ENCODE results near the gene MICU2.

DNA sequence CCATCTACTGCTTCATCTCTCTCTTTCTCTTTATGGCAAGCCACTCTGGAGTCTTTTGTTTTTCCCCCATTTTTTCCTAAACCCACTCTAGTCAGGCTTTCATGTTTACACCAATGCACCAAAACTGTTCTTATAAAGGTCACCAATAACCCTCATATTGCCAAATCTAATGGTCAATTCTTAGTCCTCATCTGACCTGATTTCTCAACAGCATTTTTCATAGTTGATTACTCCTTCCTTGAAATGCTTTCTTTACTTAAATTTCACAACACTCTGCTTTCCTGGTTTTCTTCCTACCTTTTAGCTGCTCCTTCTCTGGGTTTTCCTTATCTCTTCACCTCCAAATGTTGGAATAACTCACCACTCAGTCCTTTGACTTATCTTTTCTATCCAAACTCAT is 47.9 kb downstream of the MICU2 start:
- TF ChIP-seq, protein P1, sequence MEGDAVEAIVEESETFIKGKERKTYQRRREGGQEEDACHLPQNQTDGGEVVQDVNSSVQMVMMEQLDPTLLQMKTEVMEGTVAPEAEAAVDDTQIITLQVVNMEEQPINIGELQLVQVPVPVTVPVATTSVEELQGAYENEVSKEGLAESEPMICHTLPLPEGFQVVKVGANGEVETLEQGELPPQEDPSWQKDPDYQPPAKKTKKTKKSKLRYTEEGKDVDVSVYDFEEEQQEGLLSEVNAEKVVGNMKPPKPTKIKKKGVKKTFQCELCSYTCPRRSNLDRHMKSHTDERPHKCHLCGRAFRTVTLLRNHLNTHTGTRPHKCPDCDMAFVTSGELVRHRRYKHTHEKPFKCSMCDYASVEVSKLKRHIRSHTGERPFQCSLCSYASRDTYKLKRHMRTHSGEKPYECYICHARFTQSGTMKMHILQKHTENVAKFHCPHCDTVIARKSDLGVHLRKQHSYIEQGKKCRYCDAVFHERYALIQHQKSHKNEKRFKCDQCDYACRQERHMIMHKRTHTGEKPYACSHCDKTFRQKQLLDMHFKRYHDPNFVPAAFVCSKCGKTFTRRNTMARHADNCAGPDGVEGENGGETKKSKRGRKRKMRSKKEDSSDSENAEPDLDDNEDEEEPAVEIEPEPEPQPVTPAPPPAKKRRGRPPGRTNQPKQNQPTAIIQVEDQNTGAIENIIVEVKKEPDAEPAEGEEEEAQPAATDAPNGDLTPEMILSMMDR (IDR thresholded peaks at IDR 0.05; ENCODE audit: low read depth, low read length): no peak
- TF ChIP-seq EZH2phosphoT487 (IDR thresholded peaks at IDR 0.05; ENCODE audit: low read depth): no peak
